ENCODE results near the gene KLRC4.
A peak's percentile ranks its signal among the peaks of the same experiment; 100 is the strongest.

Gene KLRC4

GRCh38 chr12:10361084-10361483 lies 48.5 kb downstream of the KLRC4 start:
- no peak overlapping the region for H3K4me3 Mint-ChIP-seq
- peaks cover 10% of the 10 kb centered on the region for H3K36me3 Mint-ChIP-seq (ENCODE audit: insufficient read depth)
- ATAC-seq (replicated peaks) = no peak
- H3K9me3 Mint-ChIP-seq = no peaks in the 10 kb centered on the region
- H3K27ac Mint-ChIP-seq = peak overlapping the region in 1 of 2 donors; percentile 13
- no peak for DNase-seq
- H3K4me1 Mint-ChIP-seq (ENCODE audit: low read depth in 2 of 2) = peaks cover 13 to 26% of the 10 kb centered on the region in 2 donors
- H3K27me3 Mint-ChIP-seq = no peaks in the 10 kb centered on the region

- Mint-ChIP-seq H3K27ac (peak overlapping the region in 1 of 2 donors; percentile 89), H3K36me3 (ENCODE audit: insufficient read depth) (peaks cover 10% of the 10 kb centered on the region), H3K27me3 (no peaks in the 10 kb centered on the region), H3K4me1 (ENCODE audit: low read depth in 2 of 2) (peaks cover 13 to 26% of the 10 kb centered on the region in 2 donors), H3K9me3 (no peaks in the 10 kb centered on the region), H3K4me3 (no peak overlapping the region)
- ATAC-seq (replicated peaks) (no peak), DNase-seq (no peak)
Observed at GRCh38 chr12:10358969-10359368, 50.6 kb downstream of the KLRC4 start.

GRCh38 chr12:10358131-10358530 lies 51.4 kb downstream of the KLRC4 start:
- Mint-ChIP-seq H3K4me1 (ENCODE audit: low read depth in 2 of 2) (peaks cover 13 to 26% of the 10 kb centered on the region in 2 donors), H3K27me3 (no peaks in the 10 kb centered on the region), H3K36me3 (ENCODE audit: insufficient read depth) (peaks cover 10% of the 10 kb centered on the region), H3K9me3 (no peaks in the 10 kb centered on the region), H3K27ac (no peak overlapping the region), H3K4me3 (no peak overlapping the region)
- ATAC-seq (replicated peaks) = no peak
- no peak for DNase-seq

Data from effector memory CD8-positive, alpha-beta T cell (primary cell).